Naive thymus-derived CD4-positive, alpha-beta T cell (primary cell): ENCODE data around the gene BACE1-AS. TPM values are rescaled to one million over a fixed set of nuclear protein-coding genes. Genes with fewer than 3 reads are reported as not detected.
"Not testable (repeated sequence)": the region's sequence is repeated elsewhere in the genome, so short reads cannot be mapped to it uniquely, and the experiment has no call there.

Experiments
- ATAC-seq: fragments of 150-1000 bp; cut with Tn5 transposase; 2 replicates; pipeline ENCODE4 v1.10.0; 2021; ENCODE audit warnings: mild to moderate bottlenecking, moderate library complexity
- CTCF ChIA-PET: fragments of 350-600 bp; sonication (Branson Sonifier 250); formaldehyde crosslinking; loops from one replicate; lab custom pipeline; 2021; ENCODE audit warnings: antibody characterized with exemption; lab: Charles Lee
- POLR2A ChIA-PET: fragments of 350-600 bp; sonication (Branson Sonifier 250); formaldehyde crosslinking; loops from one replicate; lab custom pipeline; 2021; ENCODE audit warnings: antibody characterized with exemption, inconsistent platforms; lab: Charles Lee
- DNase-seq, 9 donors: peaks; one replicate each; pipeline versions ENCODE4 v3.0.0 to v3.0.0-alpha.2; 2020 to 2022; ENCODE audit warnings: mixed read lengths in 1 of 9
- H3K27ac ChIP-seq: one replicate; pipeline ENCODE4 v1.7.0; 2013; ENCODE audit warnings: mild to moderate bottlenecking, low read depth, low read length, moderate library complexity
- H3K27me3 ChIP-seq, 2 donors: one replicate each; pipeline ENCODE4 v1.7.0; 2013; ENCODE audit warnings: low read length in 2 of 2, mild to moderate bottlenecking in 2 of 2, moderate library complexity in 2 of 2; ENCODE audit not compliant: control insufficient read depth in 2 of 2, insufficient read depth in 2 of 2
- H3K36me3 ChIP-seq, 3 experiments: 1 replicate in 2 of 3; 2 replicates in 1 of 3; pipeline ENCODE4 v1.7.0; 2013; ENCODE audit warnings: low read length in 3 of 3, mild to moderate bottlenecking in 3 of 3, moderate library complexity in 1 of 3; ENCODE audit not compliant: insufficient read depth in 3 of 3, control insufficient read depth in 2 of 3
- H3K4me1 ChIP-seq, 2 donors: one replicate each; pipeline ENCODE4 v1.7.0; 2013; ENCODE audit warnings: low read length in 2 of 2, mild to moderate bottlenecking in 2 of 2, moderate library complexity in 1 of 2; ENCODE audit not compliant: control insufficient read depth in 2 of 2, insufficient read depth in 2 of 2
- H3K4me3 ChIP-seq: 2 replicates; pipeline ENCODE4 v1.7.0; 2013; ENCODE audit warnings: mild to moderate bottlenecking, low read length
- H3K9me3 ChIP-seq, 3 experiments: 1 replicate in 2 of 3; 2 replicates in 1 of 3; pipeline ENCODE4 v1.7.0; 2013; ENCODE audit warnings: low read length in 3 of 3; ENCODE audit not compliant: control insufficient read depth in 2 of 3
- H3K27ac Mint-ChIP-seq, 9 donors: one replicate each; pipeline ENCODE4 v1.8.0; 2020 to 2022; ENCODE audit warnings: mixed read lengths in 9 of 9, mild to moderate bottlenecking in 8 of 9, moderate library complexity in 5 of 9, inconsistent platforms in 2 of 9
- H3K27me3 Mint-ChIP-seq, 5 donors: one replicate each; pipeline ENCODE4 v1.8.0; 2021 to 2022; ENCODE audit warnings: mixed read lengths in 5 of 5, mild to moderate bottlenecking in 1 of 5
- H3K36me3 Mint-ChIP-seq, 5 donors: one replicate each; pipeline ENCODE4 v1.8.0; 2020 to 2022; ENCODE audit warnings: mixed read lengths in 5 of 5, mild to moderate bottlenecking in 3 of 5, inconsistent platforms in 1 of 5
- H3K4me1 Mint-ChIP-seq, 7 donors: one replicate each; pipeline ENCODE4 v1.8.0; 2020 to 2022; ENCODE audit warnings: mixed read lengths in 7 of 7, mild to moderate bottlenecking in 3 of 7, inconsistent platforms in 1 of 7
- H3K4me3 Mint-ChIP-seq, 10 donors: one replicate each; pipeline ENCODE4 v1.8.0; 2020 to 2022; ENCODE audit warnings: mild to moderate bottlenecking in 10 of 10, mixed read lengths in 10 of 10, moderate library complexity in 6 of 10, inconsistent platforms in 2 of 10
- H3K9me3 Mint-ChIP-seq, 11 donors: one replicate each; pipeline ENCODE4 v1.8.0; 2020 to 2022; ENCODE audit warnings: mixed read lengths in 11 of 11, mild to moderate bottlenecking in 4 of 11, inconsistent platforms in 1 of 11, moderate library complexity in 1 of 11
- intact Hi-C, 2 donors: fragments of 100-400 bp; cut with micrococcal nuclease; formaldehyde crosslinking; loops; one replicate each; pipeline ENCODE4 v1.15.1; 2023
- polyA plus RNA-seq, 2 donors: library from polyadenylated mRNA; unstranded; fragments of 300-500 nt; fragmentation: Illumina TruSeq; gene quantifications; one replicate each; pipeline ENCODE4 v1.2.3, GENCODE V29; 2021
- total RNA-seq, 6 experiments: library from RNA in 5 of 6; stranded (reverse) in 5 of 6; gene quantifications; 1 replicate in 5 of 6; 2 replicates in 1 of 6; pipeline ENCODE4 v1.2.3 and lab custom pipeline; 2021 to 2026

Gene BACE1-AS
- total and polyA plus RNA-seq, 7 experiments from 2014 or later = 0.82 to 13.2 (median 5.9) TPM

DNA sequence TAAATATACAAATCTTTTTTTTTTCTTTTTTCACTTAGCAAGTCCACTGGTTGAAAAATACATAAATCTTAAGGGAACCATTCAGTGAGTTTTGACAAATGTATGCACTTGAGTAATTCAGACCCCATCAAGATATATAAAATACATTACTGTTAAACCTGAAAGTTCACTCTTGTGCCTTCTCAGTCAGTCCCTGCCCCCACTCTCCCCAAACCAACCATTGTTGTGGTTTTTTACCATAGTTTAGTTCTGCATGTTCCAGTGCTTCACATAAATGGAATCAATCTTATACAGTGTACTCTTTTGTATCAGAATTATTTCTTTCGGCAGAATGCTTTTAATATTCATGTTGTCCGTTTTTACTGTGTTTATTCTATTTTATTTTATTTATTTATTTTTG, 32.6 kb upstream of the BACE1-AS start:
- intact Hi-C loops = no loop called here
- H3K27me3 Mint-ChIP-seq = no peaks in the 10 kb centered on the region
- H3K4me1 Mint-ChIP-seq = peaks cover 0 to 5% (median 4%) of the 10 kb centered on the region in 7 donors
- H3K27ac Mint-ChIP-seq = no peak overlapping the region
- Histone ChIP-seq H3K36me3 (peaks cover 0 to 21% (median 4%) of the 10 kb centered on the region in 3 experiments), H3K4me3 (no peak overlapping the region), H3K27ac (no peak overlapping the region), H3K4me1 (no peaks in the 10 kb centered on the region), H3K27me3 (no peaks in the 10 kb centered on the region), H3K9me3 (no peaks in the 10 kb centered on the region)
- POLR2A ChIA-PET = no interaction called here
- no peaks in the 10 kb centered on the region for H3K9me3 Mint-ChIP-seq
- H3K36me3 Mint-ChIP-seq = peaks cover 4 to 55% (median 30%) of the 10 kb centered on the region in 5 donors
- DNase-seq (no peak), ATAC-seq (no peak)
- CTCF ChIA-PET = no interaction called here
- no peak overlapping the region for H3K4me3 Mint-ChIP-seq

DNA sequence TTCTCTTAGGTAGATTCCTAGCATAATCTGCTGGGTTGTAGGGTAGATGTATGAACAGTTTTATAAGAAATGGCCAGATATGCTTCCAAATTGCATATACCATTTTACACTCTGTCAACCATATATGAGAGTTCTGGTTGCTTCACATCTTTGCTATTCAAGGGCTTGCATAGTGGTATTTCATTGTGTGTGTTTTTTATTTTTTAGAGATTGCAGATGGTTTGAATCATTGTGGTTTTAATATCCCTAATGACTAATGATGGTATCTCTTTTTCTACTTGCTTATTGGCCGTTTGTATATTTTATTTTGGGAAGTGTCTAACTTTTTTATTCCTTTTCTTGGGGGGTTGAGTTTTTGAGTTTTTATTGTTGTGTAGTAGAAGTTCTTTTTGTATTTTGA, 31.7 kb upstream of the BACE1-AS start:
- H3K9me3 Mint-ChIP-seq = no peaks in the 10 kb centered on the region
- intact Hi-C loops = no loop called here
- peaks cover 0 to 15% (median 4%) of the 10 kb centered on the region in 3 experiments for H3K36me3 ChIP-seq

DNA sequence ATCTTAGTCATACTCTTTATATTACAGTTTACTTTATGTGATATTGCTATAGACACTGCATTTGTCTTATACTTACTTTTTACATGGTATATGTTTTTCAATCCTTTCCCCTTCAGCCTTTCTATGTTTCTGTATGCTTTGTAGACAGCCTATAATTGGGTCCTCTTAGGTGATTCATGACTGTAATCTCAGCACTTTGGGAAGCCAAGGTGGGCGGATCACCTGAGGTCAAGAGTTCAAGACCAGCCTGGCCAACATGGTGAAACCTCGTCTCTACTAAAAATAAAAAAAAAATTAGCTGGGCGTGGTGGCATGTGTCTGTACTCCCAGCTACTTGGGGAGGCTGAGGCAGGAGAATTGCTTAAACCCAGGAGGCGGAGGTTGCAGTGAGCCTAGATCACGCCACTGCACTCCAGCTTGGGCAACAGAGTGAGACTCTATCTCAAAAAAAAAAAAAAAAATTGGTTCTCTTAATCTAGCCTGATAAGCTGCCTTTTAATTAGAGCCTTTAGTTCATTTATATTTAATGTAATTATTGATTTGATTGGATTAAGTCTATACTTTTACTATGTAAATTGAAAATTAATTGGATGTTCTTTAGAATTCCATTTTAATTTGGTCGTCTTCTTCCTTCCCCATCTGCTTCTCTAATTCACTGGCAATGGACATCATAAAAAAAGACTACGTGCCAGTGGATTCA, 26.4 kb upstream of the BACE1-AS start:
- H3K9me3 Mint-ChIP-seq, H3K4me1 ChIP-seq, H3K4me3 ChIP-seq, intact Hi-C loops, H3K4me1 Mint-ChIP-seq, H3K27me3 Mint-ChIP-seq, H3K4me3 Mint-ChIP-seq, ATAC-seq, H3K9me3 ChIP-seq, H3K27ac Mint-ChIP-seq, H3K36me3 ChIP-seq, CTCF ChIA-PET, H3K27ac ChIP-seq, DNase-seq, H3K27me3 ChIP-seq: not testable (repeated sequence)
- POLR2A ChIA-PET = interaction anchor here (0.7 kb wide), 1 partner anchor 492 kb away, joined by 3 read pairs; the partner anchor contains the start of gene BUD13
- H3K36me3 Mint-ChIP-seq = peaks cover 4 to 50% (median 22%) of the 10 kb centered on the region in 5 donors

More for the DNA sequence above, 31.7 kb upstream of the BACE1-AS start:
- no peak overlapping the region for H3K4me3 Mint-ChIP-seq
- H3K27ac Mint-ChIP-seq = no peak overlapping the region
- ChIA-PET CTCF (no interaction called here), POLR2A (no interaction called here)
- peaks cover 0 to 5% (median 4%) of the 10 kb centered on the region in 7 donors for H3K4me1 Mint-ChIP-seq
- Histone ChIP-seq H3K4me1 (no peaks in the 10 kb centered on the region), H3K4me3 (no peak overlapping the region), H3K9me3 (no peaks in the 10 kb centered on the region), H3K27me3 (no peaks in the 10 kb centered on the region), H3K27ac (no peak overlapping the region)
- no peaks in the 10 kb centered on the region for H3K27me3 Mint-ChIP-seq
- ATAC-seq (no peak), DNase-seq (no peak)
- peaks cover 4 to 49% (median 27%) of the 10 kb centered on the region in 5 donors for H3K36me3 Mint-ChIP-seq

DNA sequence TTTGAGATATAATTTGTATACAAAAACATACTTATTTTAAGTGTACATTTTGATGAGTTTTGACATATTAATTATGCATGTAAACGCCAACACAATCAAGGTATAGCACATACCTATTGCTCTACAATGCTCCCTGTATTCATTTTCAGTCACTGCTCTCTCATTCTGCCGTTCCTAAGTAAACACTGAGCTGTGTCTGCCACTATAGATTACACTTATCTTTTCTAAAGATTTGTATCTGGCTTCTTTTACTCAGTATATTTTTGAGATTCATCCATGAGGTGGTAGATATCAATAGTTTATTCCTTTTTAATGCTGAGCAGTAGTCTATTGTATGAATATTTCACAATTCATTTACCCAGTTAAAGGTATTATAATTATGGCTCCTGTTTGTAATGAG, 25.4 kb upstream of the BACE1-AS start:
- no peaks in the 10 kb centered on the region for H3K4me1 Mint-ChIP-seq
- H3K36me3 Mint-ChIP-seq = peaks cover 4 to 47% (median 23%) of the 10 kb centered on the region in 5 donors
- Histone ChIP-seq H3K27me3 (no peaks in the 10 kb centered on the region), H3K9me3 (no peaks in the 10 kb centered on the region), H3K36me3 (peaks cover 0 to 6% (median 0%) of the 10 kb centered on the region in 3 experiments), H3K4me1 (no peaks in the 10 kb centered on the region), H3K27ac (no peak overlapping the region), H3K4me3 (no peak overlapping the region)
- intact Hi-C loops = no loop called here
- ATAC-seq (no peak), DNase-seq (no peak)
- no peak overlapping the region for H3K27ac Mint-ChIP-seq
- no peak overlapping the region for H3K4me3 Mint-ChIP-seq
- CTCF ChIA-PET = interaction anchor here (0.6 kb wide), 1 partner anchor 52 kb away, joined by 3 read pairs; no protein-coding TSS in a partner anchor
- H3K27me3 Mint-ChIP-seq = no peaks in the 10 kb centered on the region
- POLR2A ChIA-PET = no interaction called here
- H3K9me3 Mint-ChIP-seq = no peaks in the 10 kb centered on the region

DNA sequence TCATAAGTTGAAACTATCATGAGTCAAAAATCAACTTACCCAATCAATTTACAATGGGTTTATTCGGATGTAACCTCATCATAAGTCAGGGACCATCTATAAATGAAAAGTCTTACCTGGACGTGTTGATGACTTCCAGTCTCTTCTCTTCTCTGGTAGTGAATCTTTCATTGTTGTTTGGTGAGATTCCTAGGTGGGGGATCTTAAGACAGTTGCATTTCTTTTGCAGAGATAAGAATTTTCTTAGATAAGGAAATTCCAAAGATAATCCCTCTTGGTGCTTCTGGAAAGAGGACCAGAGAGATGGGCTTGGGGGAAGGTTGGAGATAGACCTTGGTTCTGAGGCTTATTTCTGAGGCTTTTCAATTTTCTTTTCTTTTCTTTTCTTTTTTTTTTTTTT, 21.3 kb upstream of the BACE1-AS start:
- peaks cover 11 to 63% (median 35%) of the 10 kb centered on the region in 5 donors for H3K36me3 Mint-ChIP-seq
- Histone ChIP-seq H3K27me3 (no peaks in the 10 kb centered on the region), H3K4me3 (no peak overlapping the region), H3K36me3 (peaks cover 0 to 6% (median 6%) of the 10 kb centered on the region in 3 experiments), H3K9me3 (no peaks in the 10 kb centered on the region), H3K27ac (no peak overlapping the region), H3K4me1 (peaks cover 0 to 5% of the 10 kb centered on the region in 2 donors)
- peaks cover 0 to 7% (median 0%) of the 10 kb centered on the region in 7 donors for H3K4me1 Mint-ChIP-seq
- H3K4me3 Mint-ChIP-seq = no peak overlapping the region
- H3K9me3 Mint-ChIP-seq = peaks cover 0 to 4% (median 0%) of the 10 kb centered on the region in 11 donors
- intact Hi-C loops = no loop called here
- no peak overlapping the region for H3K27ac Mint-ChIP-seq
- ATAC-seq (no peak), DNase-seq (no peak)
- POLR2A ChIA-PET = no interaction called here
- CTCF ChIA-PET = no interaction called here
- no peaks in the 10 kb centered on the region for H3K27me3 Mint-ChIP-seq

DNA sequence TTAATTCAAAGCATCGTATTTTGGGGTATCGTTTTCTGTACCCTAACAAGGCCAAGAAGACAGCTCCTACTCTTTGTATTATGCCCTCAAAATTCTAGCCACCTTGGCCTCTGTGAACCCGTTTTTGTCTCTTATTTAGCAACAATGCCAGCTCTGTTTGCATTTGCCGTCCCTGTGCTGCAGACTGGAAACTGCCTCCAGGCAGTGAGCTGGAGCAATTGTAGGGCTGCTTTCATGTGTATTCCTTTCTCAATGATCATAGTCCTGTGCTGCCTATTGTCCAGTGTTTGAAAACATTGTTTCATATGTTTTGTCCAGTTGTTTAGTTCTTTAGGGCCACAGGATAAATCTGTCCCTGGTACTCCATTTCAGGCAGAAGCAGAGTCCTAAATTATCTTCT, 19.9 kb upstream of the BACE1-AS start:
- ChIA-PET POLR2A (interaction anchor here (0.9 kb wide), 1 partner anchor 15 kb away, joined by 3 read pairs; no protein-coding TSS in a partner anchor), CTCF (no interaction called here)
- H3K4me1 ChIP-seq = peaks cover 0 to 17% of the 10 kb centered on the region in 2 donors
- no peak overlapping the region for H3K27ac ChIP-seq
- no peaks in the 10 kb centered on the region for H3K27me3 ChIP-seq
- ATAC-seq (no peak), DNase-seq (no peak)
- peaks cover 0 to 6% (median 6%) of the 10 kb centered on the region in 3 experiments for H3K36me3 ChIP-seq
- H3K9me3 ChIP-seq = no peaks in the 10 kb centered on the region
- peaks cover 0 to 4% (median 0%) of the 10 kb centered on the region in 11 donors for H3K9me3 Mint-ChIP-seq
- peaks cover 0 to 7% (median 0%) of the 10 kb centered on the region in 7 donors for H3K4me1 Mint-ChIP-seq
- H3K4me3 Mint-ChIP-seq = no peak overlapping the region
- no peak overlapping the region for H3K4me3 ChIP-seq
- no peak overlapping the region for H3K27ac Mint-ChIP-seq
- peaks cover 11 to 68% (median 41%) of the 10 kb centered on the region in 5 donors for H3K36me3 Mint-ChIP-seq
- H3K27me3 Mint-ChIP-seq = no peaks in the 10 kb centered on the region
- intact Hi-C loops = no loop called here
